NCI-H510A treated with DMSO at 0.1 percent for 48 hours (cell line): Measurements from ENCODE around the gene RPL28.

ENCODE experiments used
- DNase-seq: peaks from one replicate; lab custom pipeline; 2025; lab: John Stamatoyannopoulos, UW

Gene RPL28

GRCh38 chr19:55451163-55451964 lies 65.6 kb downstream of the RPL28 start:
- DNase-seq = no peak

- DNase-seq = no peak
These were observed 66.4 kb downstream of the RPL28 start for GRCh38 chr19:55451965-55452748.
